T47D (cell line): Measurements from ENCODE around the gene KASH5.

Experiments
- DNase-seq, 2 experiments: peaks; one replicate each; pipeline versions ENCODE4 v3.0.0 to v3.0.0-alpha.2; 2011 to 2012; ENCODE audit warnings: low read depth in 1 of 2, low spot score in 1 of 2
- JUND ChIP-seq: IDR thresholded peaks from 2 replicates; pipeline ENCODE4 v1.6.1; 2012; ENCODE audit warnings: low read depth
- in situ Hi-C: cut with HindIII; loops from 2 replicates; pipeline ENCODE4 v1.10.0; 2016; ENCODE audit warnings: low sequenced_read_pairs, low pct_unique_long_range_greater_than_20kb

KASH5 gene

GRCh38 chr19:49393881-49394280 lies 5.8 kb downstream of the KASH5 start:
- in situ Hi-C loops, result no loop called here
- no peak for TF ChIP-seq JUND
- DNase-seq, result no peak

DNA sequence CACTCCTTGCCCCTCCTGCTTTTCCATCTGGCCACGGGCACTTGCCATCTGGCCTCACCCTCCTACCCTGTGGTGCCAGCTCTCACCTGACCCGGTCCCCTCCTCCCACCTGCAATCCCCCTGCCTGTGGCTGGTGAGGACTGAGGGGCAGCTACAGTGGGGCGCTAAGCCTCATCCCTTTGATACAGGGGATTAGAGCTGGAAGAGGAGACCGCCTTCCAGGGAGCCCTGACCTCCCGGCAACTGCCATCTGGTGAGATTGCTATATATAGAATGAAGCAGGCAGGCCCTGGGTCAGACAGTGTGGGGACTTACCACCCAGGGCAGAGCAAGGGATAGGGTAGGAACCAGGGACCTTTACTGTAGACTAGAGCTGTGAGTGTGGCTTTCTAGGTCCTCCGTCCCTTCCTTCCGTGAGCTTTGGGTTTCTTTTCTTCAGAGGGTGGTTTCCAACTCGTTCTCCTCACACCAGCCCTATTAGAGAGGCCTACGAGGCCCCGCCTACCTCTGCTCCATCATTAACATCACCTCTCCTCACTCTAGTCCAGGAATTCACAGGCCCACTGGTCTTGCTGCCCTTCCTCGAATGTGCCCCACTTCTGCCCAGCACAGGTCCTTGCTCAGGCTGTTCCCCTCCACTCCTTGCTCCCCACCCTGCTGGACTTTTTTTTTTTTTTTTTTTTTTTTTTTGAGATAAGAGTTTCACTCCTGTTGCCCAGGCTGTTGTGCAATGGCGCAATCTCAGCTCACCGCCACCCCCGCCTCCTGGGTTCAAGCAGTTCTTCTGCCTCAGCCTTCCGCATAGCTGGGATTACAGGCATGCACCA lies 7.7 kb downstream of the KASH5 start:
- no peak for TF ChIP-seq JUND
- in situ Hi-C loops, result no loop called here

DNA sequence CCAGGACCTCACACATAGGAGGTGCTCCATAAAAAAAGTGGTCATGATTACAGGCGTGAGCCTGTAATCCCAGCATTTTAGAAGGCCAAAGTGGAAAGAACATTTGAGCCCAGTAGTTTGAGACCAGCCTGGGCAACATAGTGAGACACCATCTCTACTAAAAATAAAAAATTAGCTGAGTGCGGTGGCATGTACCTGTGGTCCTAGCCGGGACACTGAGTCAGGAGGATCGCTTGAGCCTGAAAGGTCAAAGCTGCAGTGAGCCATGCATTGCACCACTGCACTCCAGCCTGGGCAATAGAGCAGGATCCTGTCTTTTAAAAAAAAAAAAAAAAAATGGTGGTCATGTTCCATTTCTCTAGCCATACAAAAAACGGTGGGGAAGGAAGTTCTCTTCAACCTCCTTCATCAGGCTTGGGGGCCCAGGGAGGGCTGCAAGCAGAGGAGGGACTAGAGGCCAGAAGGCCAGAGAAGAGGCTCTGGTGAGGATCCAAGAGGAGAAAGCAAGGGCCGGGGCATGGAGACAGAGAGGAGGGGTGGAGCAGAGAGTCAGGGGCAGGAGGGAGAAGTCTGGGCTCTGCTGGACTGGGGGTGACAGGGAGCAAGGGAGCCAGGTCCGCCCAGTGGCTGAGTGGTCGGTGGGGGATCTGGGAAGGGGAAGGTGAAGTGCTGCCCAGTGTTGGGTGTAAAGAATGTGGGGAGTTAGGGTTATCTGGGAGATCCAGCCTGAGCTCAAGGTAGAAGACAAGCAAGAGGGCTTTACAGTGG lies 8.9 kb downstream of the KASH5 start:
- in situ Hi-C loops, result no loop called here
- DNase-seq, result no peak
- TF ChIP-seq JUND, result no peak

More for the DNA sequence above, 7.7 kb downstream of the KASH5 start:
- DNase-seq, result no peak

DNA sequence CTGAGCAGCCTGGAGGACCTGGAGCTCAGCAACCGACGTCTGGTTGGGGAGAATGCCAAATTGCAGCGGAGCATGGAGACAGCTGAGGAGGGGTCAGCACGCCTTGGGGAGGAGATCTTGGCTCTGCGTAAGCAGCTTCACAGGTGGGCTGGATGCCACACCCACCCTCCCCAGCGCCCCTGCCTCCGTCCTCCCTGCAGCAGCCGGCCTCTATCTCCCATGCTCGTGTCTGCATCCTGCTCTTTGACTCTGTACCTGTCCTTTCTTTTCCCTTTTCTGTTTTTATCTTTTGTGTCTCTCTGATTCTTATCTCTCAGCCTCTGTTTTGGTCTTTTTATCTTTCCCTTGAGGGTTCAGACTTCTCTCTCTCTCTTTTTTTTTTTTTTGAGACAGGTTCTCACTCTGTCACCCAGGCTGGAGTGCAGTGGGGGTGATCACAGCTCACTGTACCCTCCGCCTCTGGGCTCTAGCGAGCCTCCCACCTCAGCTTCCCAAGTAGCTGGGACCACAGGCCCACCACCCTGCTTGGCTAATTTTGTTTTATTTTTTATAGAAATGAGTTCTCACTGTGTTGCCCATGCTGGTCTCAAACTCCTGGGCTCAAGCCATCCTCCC lies 10.1 kb downstream of the KASH5 start:
- TF ChIP-seq JUND, result no peak
- no peak for DNase-seq
- in situ Hi-C loops, result no loop called here

GRCh38 chr19:49398931-49399330 lies 10.9 kb downstream of the KASH5 start:
- no peak for TF ChIP-seq JUND
- in situ Hi-C loops, result no loop called here
- DNase-seq, result no peak

- in situ Hi-C loops, result no loop called here
- no peak for DNase-seq
- no peak for TF ChIP-seq JUND
Observed at GRCh38 chr19:49400029-49400428, 12.0 kb downstream of the KASH5 start.

- in situ Hi-C loops, result no loop called here
- peak in 1 of 2 experiments; percentile 64 for DNase-seq
Observed at GRCh38 chr19:49403404-49404187, 15.5 kb downstream of the KASH5 start.

DNA sequence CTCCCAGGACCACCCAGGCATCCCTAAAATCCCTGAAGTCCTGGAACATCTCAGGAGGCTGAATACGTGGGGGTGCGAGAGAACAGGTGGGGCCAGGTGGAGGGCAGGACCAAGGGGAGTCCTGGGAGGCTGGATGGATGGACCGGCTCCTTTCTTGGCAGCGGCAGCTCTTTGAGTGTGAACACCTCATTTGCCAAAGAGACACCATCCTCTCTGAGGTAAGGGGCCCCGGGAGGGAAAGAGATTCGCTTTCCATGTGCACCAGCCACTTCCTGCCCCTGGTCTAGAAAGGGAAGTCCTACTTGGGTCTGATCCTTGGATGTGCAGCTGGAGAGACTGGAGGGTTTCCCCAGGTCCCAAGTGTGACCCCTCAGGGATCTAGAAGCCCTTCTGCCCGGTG lies 19.0 kb downstream of the KASH5 start:
- no peak for DNase-seq
- no peak for TF ChIP-seq JUND
- in situ Hi-C loops, result no loop called here

More at GRCh38 chr19:49403404-49404187, 15.5 kb downstream of the KASH5 start:
- no peak for TF ChIP-seq JUND

DNA sequence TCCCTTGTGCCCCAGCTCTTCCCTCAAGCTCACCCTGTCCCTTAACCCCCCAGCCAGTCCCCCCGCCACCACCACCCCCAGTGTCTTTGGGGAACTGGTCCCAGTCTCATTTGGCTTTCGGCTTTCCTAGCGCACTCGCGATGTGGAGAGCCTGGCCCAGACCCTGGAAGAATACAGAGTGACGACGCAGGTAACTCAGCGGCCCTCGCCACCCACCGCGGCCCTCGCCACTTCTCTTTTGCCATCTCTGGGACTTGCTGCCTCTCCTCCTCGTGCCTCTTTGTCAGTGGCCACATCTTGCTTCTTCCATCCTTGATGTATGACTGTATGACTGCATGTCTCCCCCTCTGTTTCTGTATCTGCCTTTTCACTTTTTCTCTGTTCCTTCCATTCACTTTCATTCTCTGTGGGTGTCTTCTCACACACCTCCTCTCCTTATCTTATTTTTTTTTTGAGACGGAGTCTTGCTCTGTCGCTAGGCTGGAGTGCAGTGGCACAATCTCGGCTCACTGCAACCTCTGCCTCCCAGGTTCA lies 19.5 kb downstream of the KASH5 start:
- in situ Hi-C loops, result no loop called here
- no peak for TF ChIP-seq JUND

GRCh38 chr19:49408816-49409440 lies 20.9 kb downstream of the KASH5 start:
- no peak for TF ChIP-seq JUND
- DNase-seq, result no peak
- in situ Hi-C loops, result no loop called here

More for the DNA sequence above, 19.5 kb downstream of the KASH5 start:
- DNase-seq, result no peak

GRCh38 chr19:49409441-49410029 lies 21.5 kb downstream of the KASH5 start:
- in situ Hi-C loops, result no loop called here
- TF ChIP-seq JUND, result no peak
- DNase-seq, result no peak
